ENCODE results near the gene RSU1. TPM values are rescaled to one million over a fixed set of nuclear protein-coding genes. Genes with fewer than 3 reads are reported as not detected.

Gene RSU1
- total and polyA plus RNA-seq, 10 of the 15 experiments (the other 5 are each of a cell fraction or from before 2014, with no cell fraction given), result 49.2 to 139 (median 81.3) TPM

GRCh38 chr10:16811292-16811691 lies 5.9 kb downstream of the RSU1 start (continued):
- no peak for TF ChIP-seq SP1 (IDR thresholded peaks at IDR 0.05; ENCODE audit: low read depth, low read length)
- TF ChIP-seq ZZZ3 (IDR thresholded peaks at IDR 0.05; ENCODE audit: control insufficient read depth, insufficient read length, low read depth), result no peak
- no peak for TF ChIP-seq KLF5 (IDR thresholded peaks at IDR 0.05; ENCODE audit: partially characterized antibody)

- Histone ChIP-seq H3K36me3 (ENCODE audit: control insufficient read depth in 2 of 2, insufficient read depth in 2 of 2, low read length in 1 of 2) (no peaks in the 10 kb centered on the region), H3K4me2 (ENCODE audit: control insufficient read depth, insufficient read depth) (no peak overlapping the region), H3K9me3 (replicated peaks; ENCODE audit: control insufficient read depth, insufficient read depth, low read length) (no peaks in the 10 kb centered on the region), H3K27ac (ENCODE audit: control insufficient read depth, insufficient read depth) (no peak overlapping the region), H3K4me3 (no peak overlapping the region), H3K9ac (ENCODE audit: control insufficient read depth, insufficient read depth, low read length) (no peak overlapping the region), H4K20me1 (ENCODE audit: control insufficient read depth, insufficient read depth) (no peaks in the 10 kb centered on the region), H3K79me2 (ENCODE audit: control insufficient read depth, insufficient read depth, low read length) (peaks cover 4% of the 10 kb centered on the region; the same call in 1 of the 2 replicates), H3K4me1 (ENCODE audit: control insufficient read depth, insufficient read depth, low read length) (no peaks in the 10 kb centered on the region), H3K27me3 (replicated peaks in 1 of 2; ENCODE audit: control insufficient read depth in 2 of 2, insufficient read depth in 2 of 2, low read length in 1 of 2) (no peaks in the 10 kb centered on the region), H2AFZ (ENCODE audit: control insufficient read depth, low read depth, low read length) (no peak overlapping the region; the same call in 1 of the 2 replicates)
- DNase-seq (ENCODE audit: low read depth, low spot score), result no peak
- ChIA-PET SMC1A (ENCODE audit: uncharacterized antibody, unreplicated experiment) (interaction anchor here (0.8 to 2.9 kb wide), 13 partner anchors 8 to 906 kb away, joined by 3 to 11 read pairs (median 4); partner anchors contain the start of gene RSU1), RAD21 (ENCODE audit: unreplicated experiment) (interaction anchor here (0.9 to 1.8 kb wide), 13 partner anchors 8 to 955 kb away, joined by 3 to 15 read pairs (median 3); partner anchors contain the start of gene RSU1), CTCF (interaction anchor here (0.6 to 3.4 kb wide), 17 partner anchors 8 to 930 kb away, joined by 3 to 37 read pairs (median 4); partner anchors contain the start of gene RSU1), POLR2A (interaction anchor here (1.1 kb wide), 1 partner anchor 8 kb away, joined by 3 read pairs; the partner anchor contains the start of gene RSU1)
- 48% methylated on average over 6 of the region's 6 CpGs for WGBS (ENCODE audit: insufficient coverage, insufficient replicate concordance, low lambda C conversion rate, missing lambda C conversion rate)
- in situ Hi-C loops (cut with MboI) (loop anchor here (10.0 to 25.0 kb wide), 2 partner anchors 904 to 1853 kb away; partner anchors contain the start of genes ARL5B and NSUN6), intact Hi-C loops (cut with micrococcal nuclease; ENCODE audit: unreplicated experiment) (loop anchor here (2.0 to 10.0 kb wide), 2 partner anchors 30 to 904 kb away; no protein-coding TSS in a partner anchor)
- BruUV-seq (replicated peaks), result no TSS peak
- FAIRE-seq, result peak; percentile 52
- ATAC-seq, result peak; percentile 96
- no peak for TF ChIP-seq MXI1 (IDR thresholded peaks at IDR 0.05; ENCODE audit: low read depth, low read length)
- TF ChIP-seq, protein P1, sequence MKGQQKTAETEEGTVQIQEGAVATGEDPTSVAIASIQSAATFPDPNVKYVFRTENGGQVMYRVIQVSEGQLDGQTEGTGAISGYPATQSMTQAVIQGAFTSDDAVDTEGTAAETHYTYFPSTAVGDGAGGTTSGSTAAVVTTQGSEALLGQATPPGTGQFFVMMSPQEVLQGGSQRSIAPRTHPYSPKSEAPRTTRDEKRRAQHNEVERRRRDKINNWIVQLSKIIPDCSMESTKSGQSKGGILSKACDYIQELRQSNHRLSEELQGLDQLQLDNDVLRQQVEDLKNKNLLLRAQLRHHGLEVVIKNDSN (IDR thresholded peaks at IDR 0.05; ENCODE audit: borderline replicate concordance, extremely low read length, insufficient read depth, low read depth, low read length), result no peak
- TF ChIP-seq RUNX3 (IDR thresholded peaks at IDR 0.05; ENCODE audit: low read length), result peak; percentile 25; the same call in 1 of the 2 replicates
- TF ChIP-seq NFYA (IDR thresholded peaks at IDR 0.05; ENCODE audit: borderline replicate concordance, low read depth, low read length), result no peak
- TF ChIP-seq SMARCA5 (IDR thresholded peaks at IDR 0.05), result 0 out of 2 replicates have a peak, but pooled peaks have one; percentile 46
- TF ChIP-seq FOXM1 (IDR thresholded peaks at IDR 0.05; ENCODE audit: low read depth, low read length), result no peak
- TF ChIP-seq ESRRA (IDR thresholded peaks at IDR 0.05; ENCODE audit: low read length), result no peak
- peak; percentile 67; the same call in 1 of the 2 replicates for TF ChIP-seq SPI1 (IDR thresholded peaks at IDR 0.05; ENCODE audit: borderline replicate concordance, insufficient read depth, low read depth, low read length)
- no peak for TF ChIP-seq NRF1 (conservative IDR thresholded peaks at IDR 0.05; ENCODE audit: low read depth, low read length)
- TF ChIP-seq SMC3 (IDR thresholded peaks at IDR 0.05; ENCODE audit: borderline replicate concordance, low read length), result peak; percentile 74
- TF ChIP-seq CTCF (IDR thresholded peaks at IDR 0.05 in 2 of 3, conservative IDR thresholded peaks at IDR 0.05 in 1 of 3; ENCODE audit: control insufficient read depth in 2 of 3, extremely low read depth in 1 of 3, insufficient read depth in 1 of 3, low read depth in 3 of 3, low read length in 3 of 3), result peak; percentile 69 to 70 (median 69)
- no peak for TF ChIP-seq ZSCAN29 (IDR thresholded peaks at IDR 0.05)
- no peak for TF ChIP-seq PML (IDR thresholded peaks at IDR 0.05; ENCODE audit: low read length)
- TF ChIP-seq STAT3 (IDR thresholded peaks at IDR 0.05; ENCODE audit: low read depth, low read length), result no peak
- no peak; the same call in 1 of the 2 replicates for TF ChIP-seq RB1 (IDR thresholded peaks at IDR 0.05; ENCODE audit: borderline replicate concordance)
- no peak for TF ChIP-seq WRNIP1 (IDR thresholded peaks at IDR 0.05; ENCODE audit: borderline replicate concordance, low read depth, low read length)
- no peak for TF ChIP-seq CHD4 (IDR thresholded peaks at IDR 0.05)
- no peak for TF ChIP-seq RAD51 (IDR thresholded peaks at IDR 0.05)
Observed at GRCh38 chr10:16809074-16809718, 8.0 kb downstream of the RSU1 start.
